Hepatocyte (in vitro differentiated cells): Measurements from ENCODE around the gene TIE1.

Source experiments
- EZH2 ChIP-seq: fragments of 200-600 bp; sonication (generic); IDR thresholded peaks from 2 replicates; pipeline ENCODE4 v1.6.1; 2016; ENCODE audit warnings: antibody characterized with exemption, mild to moderate bottlenecking, borderline replicate concordance
- EZH2phosphoT487 ChIP-seq: fragments of 200-600 bp; sonication (generic); IDR thresholded peaks from one replicate; pipeline ENCODE4 v1.6.1; 2018; ENCODE audit warnings: antibody characterized with exemption, mild to moderate bottlenecking, low read depth, moderate library complexity; ENCODE audit not compliant: unreplicated experiment, severe bottlenecking
- TF ChIP-seq, protein P1 (sequence below): fragments of 200-600 bp; sonication (generic); IDR thresholded peaks from 2 replicates; pipeline ENCODE4 v1.5.1; 2016; ENCODE audit warnings: antibody characterized with exemption, mild to moderate bottlenecking; ENCODE audit not compliant: poor library complexity

DNA sequence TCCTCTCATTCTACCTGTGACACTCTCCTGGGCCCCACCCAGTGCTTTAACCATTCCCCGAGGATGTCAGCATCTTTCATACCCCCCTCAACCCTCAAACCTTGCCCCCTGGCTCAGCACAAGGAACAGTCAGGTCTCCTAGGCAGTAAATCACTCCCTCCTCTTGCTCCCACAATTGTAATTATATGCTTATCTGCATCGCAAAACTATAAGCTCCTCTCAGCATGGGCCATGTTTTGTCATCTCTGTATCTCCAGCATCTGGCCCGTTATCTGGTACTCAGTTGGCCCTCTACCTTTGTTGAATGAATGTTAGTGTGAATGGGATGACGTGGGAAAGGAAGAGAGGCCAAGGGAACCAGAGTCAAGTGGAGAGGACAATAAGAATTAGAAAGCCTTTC lies 69.8 kb downstream of the TIE1 start:
- TF ChIP-seq, protein P1, sequence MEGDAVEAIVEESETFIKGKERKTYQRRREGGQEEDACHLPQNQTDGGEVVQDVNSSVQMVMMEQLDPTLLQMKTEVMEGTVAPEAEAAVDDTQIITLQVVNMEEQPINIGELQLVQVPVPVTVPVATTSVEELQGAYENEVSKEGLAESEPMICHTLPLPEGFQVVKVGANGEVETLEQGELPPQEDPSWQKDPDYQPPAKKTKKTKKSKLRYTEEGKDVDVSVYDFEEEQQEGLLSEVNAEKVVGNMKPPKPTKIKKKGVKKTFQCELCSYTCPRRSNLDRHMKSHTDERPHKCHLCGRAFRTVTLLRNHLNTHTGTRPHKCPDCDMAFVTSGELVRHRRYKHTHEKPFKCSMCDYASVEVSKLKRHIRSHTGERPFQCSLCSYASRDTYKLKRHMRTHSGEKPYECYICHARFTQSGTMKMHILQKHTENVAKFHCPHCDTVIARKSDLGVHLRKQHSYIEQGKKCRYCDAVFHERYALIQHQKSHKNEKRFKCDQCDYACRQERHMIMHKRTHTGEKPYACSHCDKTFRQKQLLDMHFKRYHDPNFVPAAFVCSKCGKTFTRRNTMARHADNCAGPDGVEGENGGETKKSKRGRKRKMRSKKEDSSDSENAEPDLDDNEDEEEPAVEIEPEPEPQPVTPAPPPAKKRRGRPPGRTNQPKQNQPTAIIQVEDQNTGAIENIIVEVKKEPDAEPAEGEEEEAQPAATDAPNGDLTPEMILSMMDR: no peak
- TF ChIP-seq EZH2phosphoT487 (no peak), EZH2 (no peak)
